Neural cell (in vitro differentiated cells): ENCODE measurements around the gene TACC2. TPM values are rescaled to one million over a fixed set of nuclear protein-coding genes. Genes with fewer than 3 reads are reported as not detected.

Experiments
- H2AFZ ChIP-seq: fragments of 200-600, 300-800 bp; sonication (generic), shearing (Covaris generic); 2 replicates; pipeline ENCODE4 v1.6.0; 2014; ENCODE audit warnings: low read depth, mild to moderate bottlenecking, antibody characterized with exemption, low read length, moderate library complexity
- H3F3A ChIP-seq: fragments of 200-600 bp; shearing (Covaris generic); 2 replicates; pipeline ENCODE4 v1.6.1; 2016; ENCODE audit warnings: mild to moderate bottlenecking, moderate library complexity, mixed read lengths, antibody characterized with exemption, low read length; ENCODE audit not compliant: insufficient read depth, poor library complexity, severe bottlenecking
- H3K27ac ChIP-seq: fragments of 200-600, 300-800 bp; sonication (generic), shearing (Covaris generic); 2 replicates; pipeline ENCODE4 v1.5.1; 2014; ENCODE audit warnings: mild to moderate bottlenecking, low read length, moderate library complexity
- H3K27me3 ChIP-seq: fragments of 300-800, 200-600 bp; sonication (generic), shearing (Covaris generic); 2 replicates; pipeline ENCODE4 v1.6.0; 2014; ENCODE audit warnings: mild to moderate bottlenecking, low read depth, low read length, moderate library complexity; ENCODE audit not compliant: insufficient read depth
- H3K36me3 ChIP-seq: fragments of 300-800, 200-600 bp; sonication (generic), shearing (Covaris generic); 2 replicates; pipeline ENCODE4 v1.5.1; 2014; ENCODE audit warnings: mild to moderate bottlenecking, antibody characterized with exemption, low read length, moderate library complexity; ENCODE audit not compliant: insufficient read depth
- H3K4me2 ChIP-seq: fragments of 300-800, 200-600 bp; sonication (generic), shearing (Covaris generic); 2 replicates; pipeline ENCODE4 v1.6.0; 2014; ENCODE audit warnings: mild to moderate bottlenecking, low read length
- H3K4me3 ChIP-seq: fragments of 300-800, 200-600 bp; sonication (generic), shearing (Covaris generic); 2 replicates; pipeline ENCODE4 v1.5.1; 2014; ENCODE audit warnings: mild to moderate bottlenecking, low read length, moderate library complexity
- H3K79me2 ChIP-seq: fragments of 200-600 bp; shearing (Covaris generic); replicated peaks from 2 replicates; pipeline ENCODE4 v1.6.0; 2014; ENCODE audit warnings: mild to moderate bottlenecking, low read length, moderate library complexity; ENCODE audit not compliant: insufficient read depth
- H3K9ac ChIP-seq: fragments of 300-800, 200-600 bp; sonication (generic), shearing (Covaris generic); 2 replicates; pipeline ENCODE4 v1.6.1; 2016; ENCODE audit warnings: mild to moderate bottlenecking, low read length, mixed read lengths
- H3K9me2 ChIP-seq: fragments of 200-600 bp; shearing (Covaris generic); 2 replicates; pipeline ENCODE4 v1.6.1; 2016; ENCODE audit warnings: mild to moderate bottlenecking, low read length, mixed read lengths; ENCODE audit not compliant: insufficient read depth
- H3K9me3 ChIP-seq: fragments of 200-600, 300-800 bp; sonication (generic), shearing (Covaris generic); 2 replicates; pipeline ENCODE4 v1.6.1; 2016; ENCODE audit warnings: mild to moderate bottlenecking, mixed run types, low read length, moderate library complexity, mixed read lengths
- H4K20me1 ChIP-seq: fragments of 200-600 bp; shearing (Covaris generic); 2 replicates; pipeline ENCODE4 v1.6.1; 2016; ENCODE audit warnings: mild to moderate bottlenecking, mixed run types; ENCODE audit not compliant: insufficient read depth
- CTCF ChIP-seq: fragments of 450-650 bp; IDR thresholded peaks from 2 replicates; pipeline ENCODE4 v1.5.1; 2014; ENCODE audit warnings: antibody characterized with exemption, mild to moderate bottlenecking, moderate library complexity; ENCODE audit not compliant: poor library complexity, severe bottlenecking
- EP300 ChIP-seq: fragments of 450-650 bp; conservative IDR thresholded peaks from 2 replicates; pipeline ENCODE4 v1.6.1; 2014; ENCODE audit warnings: antibody characterized with exemption, mild to moderate bottlenecking, moderate library complexity; ENCODE audit not compliant: poor library complexity, severe bottlenecking
- EZH2 ChIP-seq: fragments of 200-600, 300-800 bp; shearing (Covaris generic), sonication (generic); IDR thresholded peaks from 2 replicates; pipeline ENCODE4 v1.6.1; 2014; ENCODE audit warnings: antibody characterized with exemption, low read length, borderline replicate concordance, mild to moderate bottlenecking; ENCODE audit not compliant: insufficient read depth, poor library complexity, severe bottlenecking
- MXI1 ChIP-seq: fragments of 450-650 bp; conservative IDR thresholded peaks from 2 replicates; pipeline ENCODE4 v1.6.1; 2014; ENCODE audit warnings: antibody characterized with exemption, mild to moderate bottlenecking; ENCODE audit not compliant: poor library complexity, severe bottlenecking
- POLR2AphosphoS5 ChIP-seq: IDR thresholded peaks from 2 replicates; pipeline ENCODE4 v1.6.1; 2012
- RAD21 ChIP-seq: fragments of 450-650 bp; conservative IDR thresholded peaks from 2 replicates; pipeline ENCODE4 v1.6.1; 2014; ENCODE audit warnings: antibody characterized with exemption, mild to moderate bottlenecking, moderate library complexity
- SMC3 ChIP-seq: fragments of 450-650 bp; conservative IDR thresholded peaks from 2 replicates; pipeline ENCODE4 v1.6.1; 2014; ENCODE audit warnings: antibody characterized with exemption, mild to moderate bottlenecking, moderate library complexity; ENCODE audit not compliant: poor library complexity
- TAF1 ChIP-seq: IDR thresholded peaks from 2 replicates; pipeline ENCODE4 v1.6.1; 2012; ENCODE audit warnings: low read depth
- polyA plus RNA-seq: library from polyadenylated mRNA; depleted of rRNA; stranded (reverse); fragments of >200 nt; gene quantifications from 2 replicates; pipeline ENCODE4 v1.2.3, GENCODE V29; 2014
- TF ChIP-seq, protein P1 (sequence below): IDR thresholded peaks from 2 replicates; pipeline ENCODE4 v1.6.1; 2012; ENCODE audit warnings: borderline replicate concordance

TACC2 gene
- polyA plus RNA-seq, 1 donor from 2014 or later, result 17.6 TPM

- no peak overlapping the region for H3K9ac ChIP-seq
- no peaks in the 10 kb centered on the region for H3K9me2 ChIP-seq
- no peaks in the 10 kb centered on the region for H3K36me3 ChIP-seq
- no peaks in the 10 kb centered on the region for H4K20me1 ChIP-seq
- no peaks in the 10 kb centered on the region for H3K9me3 ChIP-seq
- no peak overlapping the region for H3K4me2 ChIP-seq
- H3F3A ChIP-seq, result no peaks in the 10 kb centered on the region
- no peaks in the 10 kb centered on the region for H3K79me2 ChIP-seq
- no peak overlapping the region for H3K4me3 ChIP-seq
- H3K27me3 ChIP-seq, result no peaks in the 10 kb centered on the region
- no peak for TF ChIP-seq EZH2
- no peak for TF ChIP-seq SMC3
- TF ChIP-seq, protein P1, sequence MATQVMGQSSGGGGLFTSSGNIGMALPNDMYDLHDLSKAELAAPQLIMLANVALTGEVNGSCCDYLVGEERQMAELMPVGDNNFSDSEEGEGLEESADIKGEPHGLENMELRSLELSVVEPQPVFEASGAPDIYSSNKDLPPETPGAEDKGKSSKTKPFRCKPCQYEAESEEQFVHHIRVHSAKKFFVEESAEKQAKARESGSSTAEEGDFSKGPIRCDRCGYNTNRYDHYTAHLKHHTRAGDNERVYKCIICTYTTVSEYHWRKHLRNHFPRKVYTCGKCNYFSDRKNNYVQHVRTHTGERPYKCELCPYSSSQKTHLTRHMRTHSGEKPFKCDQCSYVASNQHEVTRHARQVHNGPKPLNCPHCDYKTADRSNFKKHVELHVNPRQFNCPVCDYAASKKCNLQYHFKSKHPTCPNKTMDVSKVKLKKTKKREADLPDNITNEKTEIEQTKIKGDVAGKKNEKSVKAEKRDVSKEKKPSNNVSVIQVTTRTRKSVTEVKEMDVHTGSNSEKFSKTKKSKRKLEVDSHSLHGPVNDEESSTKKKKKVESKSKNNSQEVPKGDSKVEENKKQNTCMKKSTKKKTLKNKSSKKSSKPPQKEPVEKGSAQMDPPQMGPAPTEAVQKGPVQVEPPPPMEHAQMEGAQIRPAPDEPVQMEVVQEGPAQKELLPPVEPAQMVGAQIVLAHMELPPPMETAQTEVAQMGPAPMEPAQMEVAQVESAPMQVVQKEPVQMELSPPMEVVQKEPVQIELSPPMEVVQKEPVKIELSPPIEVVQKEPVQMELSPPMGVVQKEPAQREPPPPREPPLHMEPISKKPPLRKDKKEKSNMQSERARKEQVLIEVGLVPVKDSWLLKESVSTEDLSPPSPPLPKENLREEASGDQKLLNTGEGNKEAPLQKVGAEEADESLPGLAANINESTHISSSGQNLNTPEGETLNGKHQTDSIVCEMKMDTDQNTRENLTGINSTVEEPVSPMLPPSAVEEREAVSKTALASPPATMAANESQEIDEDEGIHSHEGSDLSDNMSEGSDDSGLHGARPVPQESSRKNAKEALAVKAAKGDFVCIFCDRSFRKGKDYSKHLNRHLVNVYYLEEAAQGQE, result no peak
- peak; percentile 14 for TF ChIP-seq CTCF
- H2AFZ ChIP-seq, result no peak overlapping the region
- H3K27ac ChIP-seq, result no peak overlapping the region
Measured at GRCh38 chr10:122279725-122280141, 290.8 kb downstream of the TACC2 start.

DNA sequence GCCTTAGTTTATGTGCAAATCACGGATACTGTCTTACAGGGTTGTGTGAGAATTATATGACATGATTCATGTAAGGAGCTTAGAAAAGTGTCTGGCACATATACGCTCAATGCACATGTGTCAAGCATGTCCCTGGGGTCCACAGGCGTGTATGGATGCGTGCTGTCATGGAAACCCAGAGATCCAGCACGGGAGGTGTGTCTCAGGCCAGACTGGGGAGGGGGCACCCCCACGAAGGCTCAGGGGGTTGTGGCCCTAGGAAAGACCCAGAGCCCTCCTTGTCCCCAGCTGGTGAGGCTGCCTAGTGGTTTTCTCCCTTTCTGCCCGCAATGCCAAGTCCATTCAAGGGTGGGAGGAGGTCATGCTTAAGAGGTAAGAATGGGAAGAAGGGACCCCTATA lies 291.2 kb downstream of the TACC2 start:
- no peak for TF ChIP-seq POLR2AphosphoS5
- no peak for TF ChIP-seq EP300
- TF ChIP-seq CTCF, result no peak
- TF ChIP-seq MXI1, result no peak
- TF ChIP-seq, protein P1, result no peak
- TF ChIP-seq TAF1, result no peak
- TF ChIP-seq RAD21, result no peak
- no peak for TF ChIP-seq SMC3
- TF ChIP-seq EZH2, result no peak
- H3K27me3 ChIP-seq, result no peaks in the 10 kb centered on the region
- no peak overlapping the region for H2AFZ ChIP-seq
- no peak overlapping the region for H3K4me2 ChIP-seq
- no peaks in the 10 kb centered on the region for H3K36me3 ChIP-seq
- H3K9ac ChIP-seq, result no peak overlapping the region
- no peak overlapping the region for H3K4me3 ChIP-seq
- no peaks in the 10 kb centered on the region for H3F3A ChIP-seq
- H3K9me2 ChIP-seq, result no peaks in the 10 kb centered on the region
- no peaks in the 10 kb centered on the region for H3K9me3 ChIP-seq
- no peaks in the 10 kb centered on the region for H3K79me2 ChIP-seq
- H4K20me1 ChIP-seq, result no peaks in the 10 kb centered on the region
- H3K27ac ChIP-seq, result no peak overlapping the region
